HG03575 (cell line): ENCODE measurements around the gene MERTK.
"Not testable (repeated sequence)": the region's sequence is repeated elsewhere in the genome, so short reads cannot be mapped to it uniquely, and the experiment has no call there.

ENCODE experiments used
- ATAC-seq: cut with Tn5 transposase; IDR thresholded peaks from one replicate; pipeline ENCODE4 v1.9.1; 2021; ENCODE audit not compliant: unreplicated experiment, insufficient number of reproducible peaks, low FRiP score; ENCODE audit errors: extremely low read depth

Gene MERTK

GRCh38 chr2:111897924-111898702 lies at the start of gene MERTK:
Gene MERTK (plus strand): TSS chr2:111898607. CDS start chr2:111898736, 129 bp downstream.
- ATAC-seq, result no peak

- not testable (repeated sequence) for ATAC-seq
Observed at GRCh38 chr2:111850646-111851045, 47.8 kb upstream of the MERTK start.

- ATAC-seq, result not testable (repeated sequence)
Observed at GRCh38 chr2:111852544-111852943, 45.9 kb upstream of the MERTK start.

GRCh38 chr2:111860005-111860404 lies 38.4 kb upstream of the MERTK start:
- ATAC-seq, result not testable (repeated sequence)

GRCh38 chr2:111865124-111865523 lies 33.3 kb upstream of the MERTK start:
- ATAC-seq, result not testable (repeated sequence)

GRCh38 chr2:111872806-111873205 lies 25.6 kb upstream of the MERTK start:
- ATAC-seq, result not testable (repeated sequence)

- ATAC-seq, result no peak
Observed at GRCh38 chr2:111883661-111884591, 14.5 kb upstream of the MERTK start, which contains the start of gene ANAPC1. Gene ANAPC1 (minus strand): TSS chr2:111884193. CDS start chr2:111880825, 3,368 bp downstream.

- ATAC-seq, result no peak
Observed at GRCh38 chr2:111884592-111884964, 13.8 kb upstream of the MERTK start.

- no peak for ATAC-seq
Observed at GRCh38 chr2:111896024-111896423, 2.4 kb upstream of the MERTK start.

GRCh38 chr2:111896576-111896975 lies 1.8 kb upstream of the MERTK start:
- ATAC-seq, result no peak

- no peak for ATAC-seq
Observed at GRCh38 chr2:111897630-111897923, 830 bp upstream of the MERTK start.

- no peak for ATAC-seq
Observed at GRCh38 chr2:111898703-111899514, 502 bp downstream of the MERTK start.

GRCh38 chr2:111900859-111901258 lies 2.5 kb downstream of the MERTK start:
- ATAC-seq, result no peak

GRCh38 chr2:111903516-111903915 lies 5.1 kb downstream of the MERTK start:
- ATAC-seq, result no peak

- ATAC-seq, result no peak
Observed at GRCh38 chr2:111903930-111904439, 5.6 kb downstream of the MERTK start.

GRCh38 chr2:111904726-111905474 lies 6.5 kb downstream of the MERTK start:
- no peak for ATAC-seq

- ATAC-seq, result not testable (repeated sequence)
Observed at GRCh38 chr2:111905475-111905869, 7.1 kb downstream of the MERTK start.

- ATAC-seq, result no peak
Observed at GRCh38 chr2:111905990-111906735, 7.8 kb downstream of the MERTK start.
